Right atrium auricular region (tissue), 2 donors: ENCODE results near the gene MRPL36. TPM values are rescaled to one million over a fixed set of nuclear protein-coding genes. Genes with fewer than 3 reads are reported as not detected.
A peak's percentile ranks its signal among the peaks of the same experiment; 100 is the strongest.

Experiments used
- DNase-seq: peaks from one replicate; pipeline ENCODE4 v3.0.0-alpha.2; 2019; ENCODE audit warnings: low spot score
- H3K27ac ChIP-seq, 2 donors: fragments of 200-600 bp; sonication (generic); 1 replicate in 1 of 2; 2 replicates in 1 of 2; pipeline ENCODE4 v1.5.1; 2016 to 2019
- H3K27me3 ChIP-seq, 2 donors: fragments of 200-600 bp; sonication (generic); one replicate each; pipeline versions ENCODE4 v1.5.1 to v1.6.0; 2017 to 2019
- H3K36me3 ChIP-seq: fragments of 200-600 bp; sonication (generic); one replicate; pipeline ENCODE4 v1.5.1; 2016
- H3K4me1 ChIP-seq, 2 donors: fragments of 200-600 bp; sonication (generic); one replicate each; pipeline versions ENCODE4 v1.5.1 to v1.6.0; 2017 to 2019
- H3K4me3 ChIP-seq, 2 donors: fragments of 200-600 bp; sonication (generic); 1 replicate in 1 of 2; 2 replicates in 1 of 2; pipeline ENCODE4 v1.5.1; 2017 to 2019; ENCODE audit warnings: mild to moderate bottlenecking in 1 of 2, moderate library complexity in 1 of 2
- H3K9me3 ChIP-seq, 2 donors: fragments of 200-600 bp; sonication (generic); one replicate each; pipeline ENCODE4 v1.5.1; 2019
- total RNA-seq, 2 donors: library from RNA; depleted of rRNA; stranded (reverse); fragments of >200 nt; gene quantifications; one replicate each; pipeline ENCODE4 v1.1.0, GENCODE V29; 2016
- TF ChIP-seq, protein P1 (sequence below), 2 donors: fragments of 200-600 bp; sonication (generic); IDR thresholded peaks; one replicate each; pipeline ENCODE4 v1.5.1; 2019; ENCODE audit warnings: antibody characterized with exemption in 2 of 2

The MRPL36 gene
- total RNA-seq, 2 donors from 2014 or later = 40.5 to 41.2 TPM

DNA sequence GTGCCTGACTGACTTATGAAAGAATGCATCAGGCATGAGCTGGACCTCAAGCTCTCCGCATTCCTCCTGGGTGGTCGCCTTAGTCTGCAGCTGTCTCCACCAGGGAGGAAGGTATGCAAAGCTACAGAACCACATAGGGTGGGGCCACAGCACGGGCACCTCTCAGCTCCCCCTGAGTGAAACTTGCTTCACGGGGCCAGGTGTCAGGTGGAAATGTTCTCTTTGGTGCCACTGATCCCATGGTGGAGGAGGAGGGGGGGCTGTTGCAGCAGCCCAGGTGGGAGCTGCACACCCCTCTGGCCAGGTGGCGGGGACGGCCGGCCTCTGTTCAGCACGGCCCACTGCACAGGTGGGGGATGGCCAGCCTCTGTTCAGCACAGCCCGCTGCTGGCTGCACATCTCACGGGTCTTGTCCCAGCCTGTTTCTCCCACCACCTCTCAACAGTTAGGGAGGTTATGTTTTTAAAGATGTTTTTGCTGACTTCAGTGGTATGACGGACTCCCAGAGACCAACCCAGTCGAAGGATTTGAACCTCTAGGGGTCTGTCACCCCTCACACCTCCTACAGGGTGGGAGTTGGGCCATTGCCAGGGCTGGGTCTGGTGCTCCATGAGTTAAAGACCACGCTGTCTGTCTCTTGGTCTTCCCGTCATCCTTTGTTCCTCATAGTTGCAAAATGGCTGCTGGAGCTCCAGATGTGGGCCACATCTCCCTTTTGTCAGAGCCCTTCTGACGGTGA, 34.3 kb downstream of the MRPL36 start:
- H3K27ac ChIP-seq = no peak overlapping the region
- no peaks in the 10 kb centered on the region for H3K9me3 ChIP-seq
- H3K4me1 ChIP-seq = no peaks in the 10 kb centered on the region
- H3K4me3 ChIP-seq = no peak overlapping the region
- no peaks in the 10 kb centered on the region for H3K36me3 ChIP-seq
- TF ChIP-seq, protein P1, sequence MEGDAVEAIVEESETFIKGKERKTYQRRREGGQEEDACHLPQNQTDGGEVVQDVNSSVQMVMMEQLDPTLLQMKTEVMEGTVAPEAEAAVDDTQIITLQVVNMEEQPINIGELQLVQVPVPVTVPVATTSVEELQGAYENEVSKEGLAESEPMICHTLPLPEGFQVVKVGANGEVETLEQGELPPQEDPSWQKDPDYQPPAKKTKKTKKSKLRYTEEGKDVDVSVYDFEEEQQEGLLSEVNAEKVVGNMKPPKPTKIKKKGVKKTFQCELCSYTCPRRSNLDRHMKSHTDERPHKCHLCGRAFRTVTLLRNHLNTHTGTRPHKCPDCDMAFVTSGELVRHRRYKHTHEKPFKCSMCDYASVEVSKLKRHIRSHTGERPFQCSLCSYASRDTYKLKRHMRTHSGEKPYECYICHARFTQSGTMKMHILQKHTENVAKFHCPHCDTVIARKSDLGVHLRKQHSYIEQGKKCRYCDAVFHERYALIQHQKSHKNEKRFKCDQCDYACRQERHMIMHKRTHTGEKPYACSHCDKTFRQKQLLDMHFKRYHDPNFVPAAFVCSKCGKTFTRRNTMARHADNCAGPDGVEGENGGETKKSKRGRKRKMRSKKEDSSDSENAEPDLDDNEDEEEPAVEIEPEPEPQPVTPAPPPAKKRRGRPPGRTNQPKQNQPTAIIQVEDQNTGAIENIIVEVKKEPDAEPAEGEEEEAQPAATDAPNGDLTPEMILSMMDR (IDR thresholded peaks at IDR 0.05) = no peak
- no peaks in the 10 kb centered on the region for H3K27me3 ChIP-seq
- no peak for DNase-seq

DNA sequence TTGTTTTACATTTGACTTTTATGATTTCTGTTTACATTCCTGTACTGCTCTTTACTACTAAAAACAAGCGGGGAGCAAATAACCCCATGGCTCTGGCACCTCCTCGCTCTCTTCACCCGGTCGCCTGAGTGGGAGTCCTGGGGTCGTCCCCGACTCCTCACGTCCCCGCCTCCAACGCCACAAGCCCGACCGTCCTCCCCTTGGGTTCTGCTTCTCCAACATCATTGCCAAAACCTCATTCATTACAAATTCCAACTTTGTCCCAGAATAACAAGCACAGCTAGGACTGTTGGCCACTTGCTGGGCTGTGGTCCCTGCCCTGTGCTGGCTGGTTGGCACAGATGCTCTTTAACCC, 35.1 kb downstream of the MRPL36 start:
- Histone ChIP-seq H3K9me3 (no peaks in the 10 kb centered on the region), H3K27me3 (no peaks in the 10 kb centered on the region), H3K36me3 (no peaks in the 10 kb centered on the region), H3K4me1 (no peaks in the 10 kb centered on the region), H3K27ac (no peak overlapping the region), H3K4me3 (no peak overlapping the region)
- TF ChIP-seq, protein P1 (IDR thresholded peaks at IDR 0.05) = no peak
- no peak for DNase-seq

DNA sequence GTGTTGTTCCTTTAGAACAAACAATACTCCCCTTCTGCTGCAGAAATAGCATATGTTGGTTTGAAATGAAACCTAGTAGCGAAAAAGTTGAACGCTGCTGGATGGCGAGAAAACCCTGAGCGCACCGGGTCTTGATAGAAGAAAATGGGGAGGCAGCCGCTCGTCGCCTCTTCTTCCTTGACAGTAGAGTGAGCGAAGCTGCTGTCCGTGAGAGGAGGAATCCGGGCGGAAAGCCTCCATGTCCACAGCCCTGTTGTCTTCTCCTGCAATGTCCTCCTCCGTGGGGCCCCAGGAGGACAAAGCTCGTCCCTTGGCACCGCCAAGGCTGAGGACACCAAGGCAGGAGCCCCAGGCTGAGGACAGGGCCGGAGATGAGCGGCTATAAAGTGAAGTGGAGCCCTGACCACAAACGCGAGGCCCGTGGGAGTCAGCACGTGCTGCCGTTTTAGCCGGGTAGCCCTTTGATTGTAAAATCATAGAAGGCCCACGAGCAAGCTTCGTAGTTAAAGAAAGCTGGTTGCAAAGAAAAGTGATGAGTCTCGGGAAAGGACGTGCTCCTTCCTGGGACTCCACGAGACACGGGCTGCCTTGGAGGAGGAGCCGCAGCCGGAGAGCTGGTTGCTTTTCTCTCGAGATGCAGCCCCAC, 35.6 kb downstream of the MRPL36 start:
- Histone ChIP-seq H3K27ac (no peak overlapping the region), H3K4me1 (no peaks in the 10 kb centered on the region), H3K27me3 (no peaks in the 10 kb centered on the region), H3K9me3 (no peaks in the 10 kb centered on the region), H3K4me3 (no peak overlapping the region), H3K36me3 (no peaks in the 10 kb centered on the region)
- DNase-seq = no peak
- TF ChIP-seq, protein P1 (IDR thresholded peaks at IDR 0.05) = peak in 1 of 2 donors; percentile 4

DNA sequence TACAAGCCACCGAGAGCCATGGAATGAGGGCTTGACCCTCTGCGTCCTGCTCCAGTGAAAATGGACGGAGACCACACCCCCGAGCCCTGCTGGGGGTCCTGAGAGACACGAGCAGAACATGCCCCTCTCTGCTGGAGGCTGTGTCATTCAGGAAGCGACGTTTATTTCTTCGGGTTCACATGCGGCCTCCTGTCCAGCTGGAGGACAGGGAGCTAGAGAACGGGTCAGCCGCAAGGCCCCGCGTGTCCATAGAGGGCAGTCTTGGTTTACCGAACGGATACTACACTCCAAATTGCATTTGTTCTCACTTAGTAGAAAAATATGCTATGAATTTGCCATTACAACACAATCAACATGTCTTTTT, 36.1 kb downstream of the MRPL36 start:
- no peak for DNase-seq
- no peaks in the 10 kb centered on the region for H3K36me3 ChIP-seq
- no peaks in the 10 kb centered on the region for H3K27me3 ChIP-seq
- TF ChIP-seq, protein P1 (IDR thresholded peaks at IDR 0.05) = peak; percentile 30 to 74
- no peaks in the 10 kb centered on the region for H3K9me3 ChIP-seq
- no peak overlapping the region for H3K27ac ChIP-seq
- H3K4me1 ChIP-seq = no peaks in the 10 kb centered on the region
- H3K4me3 ChIP-seq = no peak overlapping the region

DNA sequence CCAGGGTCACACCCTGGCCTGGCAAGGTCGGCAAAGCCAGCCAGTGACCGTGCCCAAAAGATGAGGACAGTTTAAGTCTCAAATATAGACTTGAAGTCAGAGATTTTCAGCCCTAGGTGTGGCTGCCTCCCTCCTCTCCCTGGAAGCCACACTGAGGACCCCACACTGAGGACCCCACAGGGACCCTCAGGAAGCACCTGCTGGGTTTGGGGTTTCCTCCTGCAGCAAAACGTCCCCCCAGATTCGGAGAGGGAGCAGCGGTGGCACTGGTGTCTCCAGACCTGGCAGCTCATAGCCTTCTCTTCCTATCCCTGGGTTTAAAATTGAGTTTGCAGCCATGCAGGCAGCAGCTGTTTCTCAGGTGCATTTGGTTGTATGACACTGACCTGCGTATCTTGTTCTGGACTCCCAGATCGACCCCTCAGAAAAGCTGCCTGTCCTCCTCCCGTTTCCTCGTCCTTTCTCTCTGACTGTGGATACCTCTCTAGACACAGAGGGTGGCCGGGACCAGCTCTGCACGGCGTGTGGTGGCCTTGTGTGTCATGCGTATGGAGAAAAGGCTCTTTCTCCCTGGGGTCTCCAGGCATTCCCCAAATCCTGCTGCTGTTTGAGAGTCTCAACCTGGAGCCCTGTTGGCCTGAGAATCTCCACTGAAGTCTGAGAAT, 36.6 kb downstream of the MRPL36 start:
- Histone ChIP-seq H3K9me3 (no peaks in the 10 kb centered on the region), H3K27ac (no peak overlapping the region), H3K27me3 (no peaks in the 10 kb centered on the region), H3K4me1 (no peaks in the 10 kb centered on the region), H3K4me3 (no peak overlapping the region), H3K36me3 (no peaks in the 10 kb centered on the region)
- TF ChIP-seq, protein P1 (IDR thresholded peaks at IDR 0.05) = no peak
- DNase-seq = no peak
